Endothelial cell of umbilical vein (primary cell): ENCODE measurements around the gene ABCA1. TPM values are rescaled to one million over a fixed set of nuclear protein-coding genes. Genes with fewer than 3 reads are reported as not detected.

ENCODE experiments used
- BruUV-seq: library from RNA; stranded (reverse); fragments of 400-500 nt; replicated peaks from 2 replicates; lab custom pipeline; 2021; lab: Mats Ljungman, UMichigan
- CTCF ChIA-PET: fragments of 300-600, 350-600 bp; sonication (Branson Sonifier 250); formaldehyde crosslinking; loops from one replicate; lab custom pipeline; 2021; ENCODE audit warnings: antibody characterized with exemption, inconsistent platforms; lab: Charles Lee
- POLR2A ChIA-PET: fragments of 300-600, 350-600 bp; sonication (Branson Sonifier 250); formaldehyde crosslinking; loops from one replicate; lab custom pipeline; 2021; ENCODE audit warnings: antibody characterized with exemption, inconsistent platforms; lab: Charles Lee
- DNase-seq: peaks from one replicate; pipeline ENCODE4 v3.0.0-alpha.2; 2011; ENCODE audit warnings: low read depth, low spot score
- FAIRE-seq: peaks from 2 replicates; lab custom pipeline; 2011; peaks lifted over from hg19 to GRCh38; lab: Jason Lieb, UNC
- H2AFZ ChIP-seq: 2 replicates; pipeline ENCODE4 v1.6.0; 2012; ENCODE audit warnings: low read depth, low read length, control low read depth, inconsistent platforms
- H3K27ac ChIP-seq: 2 replicates; pipeline ENCODE4 v1.5.1; 2011; ENCODE audit warnings: low read depth, mild to moderate bottlenecking, control low read depth, low read length, moderate library complexity; ENCODE audit not compliant: insufficient read depth
- H3K27me3 ChIP-seq, 2 experiments: 2 replicates each; pipeline versions ENCODE4 v1.6.0 to v1.6.1; 2011; ENCODE audit warnings: low read length in 2 of 2, mixed read lengths in 1 of 2; ENCODE audit not compliant: control insufficient read depth in 2 of 2, insufficient read depth in 2 of 2
- H3K36me3 ChIP-seq, 2 experiments: 2 replicates in 1 of 2; 3 replicates in 1 of 2; pipeline ENCODE4 v1.5.1; 2011; ENCODE audit warnings: low read length in 2 of 2, mild to moderate bottlenecking in 1 of 2, moderate library complexity in 1 of 2; ENCODE audit not compliant: control insufficient read depth in 2 of 2, insufficient read depth in 2 of 2; ENCODE audit errors: extremely low read depth in 1 of 2
- H3K4me1 ChIP-seq: 3 replicates; pipeline ENCODE4 v1.5.1; 2011; ENCODE audit warnings: mild to moderate bottlenecking, low read length; ENCODE audit not compliant: control insufficient read depth, insufficient read depth; ENCODE audit errors: extremely low read depth
- H3K4me2 ChIP-seq: 2 replicates; pipeline ENCODE4 v1.6.1; 2011; ENCODE audit warnings: low read length, control low read depth, mixed read lengths; ENCODE audit not compliant: insufficient read depth
- H3K4me3 ChIP-seq, 3 experiments: fragments of 200-600 bp in 1 of 3; sonication (generic), shearing (Covaris generic) in 1 of 3; replicated peaks in 1 of 3; 2 replicates each; pipeline ENCODE4 v1.5.1; 2011 to 2016; ENCODE audit warnings: control low read depth in 3 of 3, low read length in 3 of 3, mild to moderate bottlenecking in 2 of 3, inconsistent platforms in 1 of 3, low read depth in 1 of 3, moderate library complexity in 1 of 3; ENCODE audit not compliant: insufficient read depth in 1 of 3
- H3K79me2 ChIP-seq: 2 replicates; pipeline ENCODE4 v1.6.0; 2012; ENCODE audit warnings: low read length, inconsistent platforms; ENCODE audit not compliant: control insufficient read depth, insufficient read depth
- H3K9ac ChIP-seq: replicated peaks from 2 replicates; pipeline ENCODE3; 2011; ENCODE audit warnings: low read length, control low read depth; ENCODE audit not compliant: insufficient read depth; ENCODE audit errors: extremely low read depth
- H3K9me1 ChIP-seq: replicated peaks from 3 replicates; pipeline ENCODE4 v1.6.0; 2011; ENCODE audit warnings: mild to moderate bottlenecking, low read length; ENCODE audit not compliant: control insufficient read depth, insufficient read depth; ENCODE audit errors: extremely low read depth
- H3K9me3 ChIP-seq: replicated peaks from 2 replicates; pipeline ENCODE4 v1.5.1; 2012; ENCODE audit warnings: low read length, inconsistent platforms; ENCODE audit not compliant: control insufficient read depth, insufficient read depth
- H4K20me1 ChIP-seq: replicated peaks from 2 replicates; pipeline ENCODE3; 2011; ENCODE audit warnings: mild to moderate bottlenecking, low read length; ENCODE audit not compliant: control insufficient read depth, insufficient read depth; ENCODE audit errors: extremely low read depth
- EZH2 ChIP-seq: IDR thresholded peaks from 2 replicates; pipeline ENCODE4 v1.6.1; 2012; ENCODE audit warnings: borderline replicate concordance, low read depth, mild to moderate bottlenecking, moderate library complexity, low read length, inconsistent platforms; ENCODE audit not compliant: severe bottlenecking
- FOS ChIP-seq: IDR thresholded peaks from 2 replicates; pipeline ENCODE4 v1.6.1; 2011; ENCODE audit warnings: mild to moderate bottlenecking, low read length, moderate library complexity, borderline replicate concordance; ENCODE audit not compliant: insufficient read depth
- GATA2 ChIP-seq: IDR thresholded peaks from 2 replicates; pipeline ENCODE4 v1.7.0; 2011; ENCODE audit warnings: low read depth, mild to moderate bottlenecking, moderate library complexity, mixed read lengths, low read length; ENCODE audit not compliant: insufficient read length, insufficient read depth
- JUN ChIP-seq: IDR thresholded peaks from 2 replicates; pipeline ENCODE4 v1.6.1; 2011; ENCODE audit warnings: borderline replicate concordance, low read depth; ENCODE audit not compliant: insufficient read length, insufficient read depth
- MYC ChIP-seq: IDR thresholded peaks from one replicate; pipeline ENCODE4 v1.6.1; 2011; ENCODE audit warnings: mild to moderate bottlenecking, low read depth, low read length
- POLR2A ChIP-seq: IDR thresholded peaks from 2 replicates; pipeline ENCODE4 v1.6.1; 2012; ENCODE audit warnings: low read depth, mild to moderate bottlenecking, control low read depth, low read length
- POLR2AphosphoS5 ChIP-seq: IDR thresholded peaks from 2 replicates; pipeline ENCODE4 v1.6.1; 2012; ENCODE audit warnings: low read depth, mild to moderate bottlenecking, control low read depth, low read length, moderate library complexity; ENCODE audit not compliant: insufficient read depth
- dilution Hi-C: fragments of 300-500 bp; cut with MboI; formaldehyde crosslinking; loops from one replicate; pipeline ENCODE4 v1.15.0; 2019; ENCODE audit warnings: low sequenced_read_pairs; ENCODE audit not compliant: extremely low pct_ligation_motif_present
- intact Hi-C: fragments of 100-400 bp; cut with micrococcal nuclease; formaldehyde crosslinking; loops from one replicate; pipeline ENCODE4 v1.10.0; 2022
- polyA plus RNA-seq, 4 experiments: library from polyadenylated mRNA; depleted of rRNA in 3 of 4; stranded (reverse) in 3 of 4; unstranded in 1 of 4; fragments of >200 nt; gene quantifications; 2 replicates each; pipeline versions ENCODE4 v1.2.1 to v1.2.3, GENCODE V29; 2011 to 2012; ENCODE audit warnings: missing spikeins in 1 of 4
- total RNA-seq: library from RNA; stranded (reverse); gene quantifications from 2 replicates; pipeline ENCODE4 v1.2.3, GENCODE V29; 2021
- TF ChIP-seq, protein P1 (sequence below): IDR thresholded peaks from 2 replicates; pipeline ENCODE4 v1.6.1; 2011; ENCODE audit not compliant: insufficient read depth, insufficient read length
- TF ChIP-seq, protein P2 (sequence below), 2 donors: IDR thresholded peaks; 1 replicate in 1 of 2; 2 replicates in 1 of 2; pipeline ENCODE4 v1.5.1; 2011; ENCODE audit warnings: low read length in 2 of 2, mild to moderate bottlenecking in 2 of 2, moderate library complexity in 2 of 2, control low read depth in 1 of 2, inconsistent platforms in 1 of 2, low read depth in 1 of 2; ENCODE audit not compliant: insufficient read depth in 1 of 2; ENCODE audit errors: extremely low read depth in 1 of 2

ABCA1 gene
- total and polyA plus RNA-seq, 2 donors (not counting 3 experiments of a cell fraction or from before 2014, with no cell fraction given), result 2.4 to 9.8 TPM

DNA sequence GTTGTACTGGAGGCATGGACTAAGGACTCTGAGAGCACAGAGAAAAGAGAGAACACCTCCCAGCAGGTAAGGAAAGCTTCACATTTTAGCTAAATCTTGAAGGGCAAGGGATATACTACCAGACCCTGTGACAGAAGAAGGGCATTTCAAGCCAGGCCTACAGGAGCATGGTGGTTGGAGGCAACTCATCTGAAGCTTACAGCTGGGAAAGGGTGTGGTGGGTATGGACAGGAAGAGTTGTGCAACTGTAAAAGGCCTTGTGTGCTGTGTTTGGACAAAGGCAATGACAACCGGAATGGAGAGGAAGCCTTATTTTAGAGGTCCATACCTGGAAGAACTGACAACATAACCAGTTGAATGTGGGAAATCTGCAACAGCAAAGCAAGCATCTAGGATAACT lies 132.9 kb downstream of the ABCA1 start:
- FAIRE-seq, result no peak
- no peak overlapping the region for H3K4me2 ChIP-seq
- dilution Hi-C loops (no loop called here), intact Hi-C loops (no loop called here)
- H3K9me3 ChIP-seq, result no peaks in the 10 kb centered on the region
- ChIA-PET CTCF (interaction anchor here (1.5 kb wide), 1 partner anchor 68 kb away, joined by 4 read pairs; no protein-coding TSS in a partner anchor), POLR2A (no interaction called here)
- BruUV-seq, result no TSS peak
- no peaks in the 10 kb centered on the region for H3K27me3 ChIP-seq
- no peak for DNase-seq
- no peaks in the 10 kb centered on the region for H3K4me1 ChIP-seq
- H3K4me3 ChIP-seq, result no peak overlapping the region
- H3K9ac ChIP-seq, result no peak overlapping the region
- H3K9me1 ChIP-seq, result no peaks in the 10 kb centered on the region
- no peaks in the 10 kb centered on the region for H4K20me1 ChIP-seq
- no peaks in the 10 kb centered on the region for H3K79me2 ChIP-seq
- TF ChIP-seq, protein P1, sequence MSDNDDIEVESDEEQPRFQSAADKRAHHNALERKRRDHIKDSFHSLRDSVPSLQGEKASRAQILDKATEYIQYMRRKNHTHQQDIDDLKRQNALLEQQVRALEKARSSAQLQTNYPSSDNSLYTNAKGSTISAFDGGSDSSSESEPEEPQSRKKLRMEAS, result no peak
- TF ChIP-seq MYC (no peak), JUN (no peak), POLR2AphosphoS5 (no peak), GATA2 (no peak), POLR2A (no peak), FOS (no peak), EZH2 (no peak)
- TF ChIP-seq, protein P2, sequence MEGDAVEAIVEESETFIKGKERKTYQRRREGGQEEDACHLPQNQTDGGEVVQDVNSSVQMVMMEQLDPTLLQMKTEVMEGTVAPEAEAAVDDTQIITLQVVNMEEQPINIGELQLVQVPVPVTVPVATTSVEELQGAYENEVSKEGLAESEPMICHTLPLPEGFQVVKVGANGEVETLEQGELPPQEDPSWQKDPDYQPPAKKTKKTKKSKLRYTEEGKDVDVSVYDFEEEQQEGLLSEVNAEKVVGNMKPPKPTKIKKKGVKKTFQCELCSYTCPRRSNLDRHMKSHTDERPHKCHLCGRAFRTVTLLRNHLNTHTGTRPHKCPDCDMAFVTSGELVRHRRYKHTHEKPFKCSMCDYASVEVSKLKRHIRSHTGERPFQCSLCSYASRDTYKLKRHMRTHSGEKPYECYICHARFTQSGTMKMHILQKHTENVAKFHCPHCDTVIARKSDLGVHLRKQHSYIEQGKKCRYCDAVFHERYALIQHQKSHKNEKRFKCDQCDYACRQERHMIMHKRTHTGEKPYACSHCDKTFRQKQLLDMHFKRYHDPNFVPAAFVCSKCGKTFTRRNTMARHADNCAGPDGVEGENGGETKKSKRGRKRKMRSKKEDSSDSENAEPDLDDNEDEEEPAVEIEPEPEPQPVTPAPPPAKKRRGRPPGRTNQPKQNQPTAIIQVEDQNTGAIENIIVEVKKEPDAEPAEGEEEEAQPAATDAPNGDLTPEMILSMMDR (IDR thresholded peaks at IDR 0.05; ENCODE audit: extremely low read depth in 1 of 2, insufficient read depth in 1 of 2, low read depth in 1 of 2, low read length in 2 of 2), result no peak
- no peak overlapping the region for H2AFZ ChIP-seq
- H3K36me3 ChIP-seq, result no peaks in the 10 kb centered on the region
- H3K27ac ChIP-seq, result no peak overlapping the region
